Activated CD8-positive, alpha-beta T cell treated with anti-CD3 and anti-CD28 coated beads, Interleukin-2, amount 10 ng/mL, durations not matched to agents 7 days and 5 days (primary cell): ENCODE results near the gene COX14. TPM values are rescaled to one million over a fixed set of nuclear protein-coding genes. Genes with fewer than 3 reads are reported as not detected.
"Not testable (repeated sequence)": the region's sequence is repeated elsewhere in the genome, so short reads cannot be mapped to it uniquely, and the experiment has no call there.

Experiments
- ATAC-seq: fragments of 150-1000 bp; cut with Tn5 transposase; one replicate; pipeline ENCODE4 v1.10.0; 2021; ENCODE audit warnings: moderate library complexity
- CTCF ChIA-PET: fragments of 350-600 bp; sonication (Branson Sonifier 250); formaldehyde crosslinking; loops from one replicate; lab custom pipeline; 2021; ENCODE audit warnings: antibody characterized with exemption; lab: Charles Lee
- POLR2A ChIA-PET: fragments of 350-600 bp; sonication (Branson Sonifier 250); formaldehyde crosslinking; loops from one replicate; lab custom pipeline; 2021; ENCODE audit warnings: antibody characterized with exemption; lab: Charles Lee
- DNase-seq: peaks from one replicate; pipeline ENCODE4 v3.0.0-alpha.2; 2020
- H3K27ac Mint-ChIP-seq: one replicate; pipeline ENCODE4 v1.8.0; 2021; ENCODE audit warnings: mild to moderate bottlenecking, mixed read lengths
- H3K27me3 Mint-ChIP-seq: one replicate; pipeline ENCODE4 v1.8.0; 2021; ENCODE audit warnings: low read depth, mixed read lengths
- H3K36me3 Mint-ChIP-seq: one replicate; pipeline ENCODE4 v1.8.0; 2021; ENCODE audit warnings: low read depth, mixed read lengths
- H3K4me1 Mint-ChIP-seq: one replicate; pipeline ENCODE4 v1.8.0; 2021; ENCODE audit warnings: low read depth, mixed read lengths
- H3K4me3 Mint-ChIP-seq: one replicate; pipeline ENCODE4 v1.8.0; 2021; ENCODE audit warnings: mild to moderate bottlenecking, mixed read lengths
- H3K9me3 Mint-ChIP-seq: one replicate; pipeline ENCODE4 v1.8.0; 2022; ENCODE audit warnings: mixed read lengths; ENCODE audit not compliant: insufficient read depth
- total RNA-seq, 2 experiments: library from RNA; stranded (reverse); gene quantifications; one replicate each; pipeline ENCODE4 v1.2.3, GENCODE V29; 2021

COX14 gene
- total RNA-seq, 2 experiments from 2014 or later, result 50.0 to 51.6 TPM

DNA sequence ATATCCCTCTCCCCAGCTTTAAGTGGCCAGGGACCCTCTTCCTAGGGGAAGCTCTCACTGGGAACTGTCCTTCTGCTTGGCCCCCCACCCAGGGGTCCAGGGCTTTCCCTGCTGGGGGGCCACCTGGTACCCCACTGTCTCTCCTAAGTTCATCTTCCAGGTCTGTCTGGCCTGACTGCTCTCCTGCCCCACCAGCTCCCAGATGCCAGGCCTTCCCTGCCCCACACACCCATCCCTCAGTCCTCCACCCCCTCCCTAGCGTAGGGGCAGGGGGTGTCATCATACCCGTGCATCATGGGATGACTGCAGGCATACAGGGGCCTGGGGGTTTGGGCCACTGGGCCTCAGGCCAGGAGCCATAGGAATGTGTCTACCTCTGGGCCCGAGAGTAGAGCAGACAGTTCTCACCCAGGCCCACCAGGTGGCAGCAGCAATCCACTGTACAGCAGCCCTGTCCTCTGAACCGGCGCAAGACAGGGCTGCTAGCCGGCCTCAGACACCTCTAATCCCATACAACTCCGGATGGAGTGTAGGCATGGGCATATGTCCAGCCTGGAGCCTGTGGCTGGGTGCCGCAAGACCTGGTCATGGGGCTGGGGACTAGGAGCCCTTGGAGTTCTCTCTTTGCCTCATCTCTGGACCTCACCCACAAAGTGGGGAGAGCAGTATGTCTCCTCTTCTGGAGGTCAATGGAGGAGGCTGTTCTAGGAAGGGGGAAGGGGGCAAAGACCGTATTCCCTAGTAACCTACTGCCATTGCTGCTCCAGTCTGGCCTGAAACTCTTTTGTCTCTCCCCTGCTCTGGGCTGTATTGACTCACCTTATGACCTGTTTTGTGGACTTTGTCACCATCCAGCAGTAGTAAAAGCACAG is 36.9 kb upstream of the COX14 start:
- DNase-seq (peak; percentile 87), ATAC-seq (peak; percentile 95)
- Mint-ChIP-seq H3K27me3 (no peaks in the 10 kb centered on the region), H3K4me3 (no peak overlapping the region), H3K4me1 (peaks cover 12% of the 10 kb centered on the region), H3K27ac (peak overlapping the region; percentile 60), H3K36me3 (no peaks in the 10 kb centered on the region), H3K9me3 (no peaks in the 10 kb centered on the region)
- POLR2A ChIA-PET, result no interaction called here
- CTCF ChIA-PET, result interaction anchor here (0.6 to 4.6 kb wide), 23 partner anchors 8 to 239 kb away, joined by 3 to 29 read pairs (median 4); partner anchors contain the start of genes CERS5, COX14, RACGAP1 and SMARCD1

DNA sequence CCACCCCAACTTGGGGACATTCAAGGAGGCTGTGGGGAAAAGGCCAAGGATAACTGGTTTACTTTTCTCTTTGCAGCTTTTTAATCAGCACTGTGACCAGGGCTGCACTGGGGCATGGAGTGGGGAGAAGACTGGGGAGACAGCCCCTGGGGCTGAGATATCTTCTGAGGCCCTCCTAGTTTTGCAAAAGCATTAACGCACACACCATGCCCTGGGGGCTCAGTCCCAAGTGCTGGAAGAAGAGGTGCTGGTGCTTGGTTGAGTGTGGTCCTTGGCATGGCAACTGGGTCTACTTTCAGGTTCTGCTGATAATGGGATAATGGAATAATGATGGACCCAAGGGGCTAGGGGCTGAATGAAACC is 36.2 kb upstream of the COX14 start:
- H3K9me3 Mint-ChIP-seq, result no peaks in the 10 kb centered on the region
- no peaks in the 10 kb centered on the region for H3K27me3 Mint-ChIP-seq
- H3K4me1 Mint-ChIP-seq, result peaks cover 6% of the 10 kb centered on the region
- ChIA-PET CTCF (interaction anchor here (1.0 to 4.6 kb wide), 6 partner anchors 9 to 109 kb away, joined by 3 to 29 read pairs (median 4); partner anchors contain the start of gene SMARCD1), POLR2A (no interaction called here)
- DNase-seq (no peak), ATAC-seq (no peak)
- no peaks in the 10 kb centered on the region for H3K36me3 Mint-ChIP-seq
- H3K27ac Mint-ChIP-seq, result no peak overlapping the region
- no peak overlapping the region for H3K4me3 Mint-ChIP-seq

DNA sequence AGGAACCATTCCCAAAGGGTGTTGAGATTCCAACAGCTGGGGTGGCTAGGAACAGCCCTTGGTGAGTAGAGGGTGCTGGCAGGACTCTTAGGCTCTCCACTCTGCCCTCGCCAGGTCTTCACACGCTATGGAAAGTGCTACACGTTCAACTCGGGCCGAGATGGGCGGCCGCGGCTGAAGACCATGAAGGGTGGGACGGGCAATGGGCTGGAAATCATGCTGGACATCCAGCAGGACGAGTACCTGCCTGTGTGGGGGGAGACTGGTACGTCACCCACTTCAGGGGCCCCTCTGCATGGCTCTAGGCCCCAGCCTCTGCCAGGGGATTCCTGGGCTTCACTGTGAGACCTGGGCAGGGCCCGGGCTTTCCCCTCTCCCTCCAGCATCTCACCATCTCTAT is 34.9 kb upstream of the COX14 start:
- ChIA-PET POLR2A (interaction anchor here (0.6 kb wide), 1 partner anchor 8 kb away, joined by 3 read pairs; no protein-coding TSS in a partner anchor), CTCF (interaction anchor here (0.9 to 4.6 kb wide), 10 partner anchors 8 to 110 kb away, joined by 3 to 29 read pairs (median 4); partner anchors contain the start of genes COX14 and SMARCD1)
- Mint-ChIP-seq H3K27ac (no peak overlapping the region), H3K4me1 (peaks cover 4% of the 10 kb centered on the region), H3K4me3 (no peak overlapping the region), H3K27me3 (no peaks in the 10 kb centered on the region), H3K9me3 (no peaks in the 10 kb centered on the region), H3K36me3 (no peaks in the 10 kb centered on the region)
- DNase-seq, result no peak
- no peak for ATAC-seq

DNA sequence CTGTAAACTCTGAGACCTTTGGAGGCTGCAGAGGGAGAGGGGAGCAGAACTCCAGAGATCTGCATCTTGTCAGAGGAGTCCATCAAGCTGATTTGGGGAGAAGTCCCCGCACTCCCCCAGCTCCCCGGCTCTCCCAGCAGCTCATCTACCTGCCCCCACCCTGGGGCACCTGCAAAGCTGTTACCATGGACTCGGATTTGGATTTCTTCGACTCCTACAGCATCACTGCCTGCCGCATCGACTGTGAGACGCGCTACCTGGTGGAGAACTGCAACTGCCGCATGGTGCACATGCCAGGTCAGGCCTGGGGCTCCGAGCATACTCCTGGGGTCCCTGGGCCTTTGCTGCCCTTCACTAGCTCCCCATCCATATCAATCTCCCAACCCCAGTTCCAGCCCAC is 33.8 kb upstream of the COX14 start:
- no peak for DNase-seq
- POLR2A ChIA-PET, result no interaction called here

DNA sequence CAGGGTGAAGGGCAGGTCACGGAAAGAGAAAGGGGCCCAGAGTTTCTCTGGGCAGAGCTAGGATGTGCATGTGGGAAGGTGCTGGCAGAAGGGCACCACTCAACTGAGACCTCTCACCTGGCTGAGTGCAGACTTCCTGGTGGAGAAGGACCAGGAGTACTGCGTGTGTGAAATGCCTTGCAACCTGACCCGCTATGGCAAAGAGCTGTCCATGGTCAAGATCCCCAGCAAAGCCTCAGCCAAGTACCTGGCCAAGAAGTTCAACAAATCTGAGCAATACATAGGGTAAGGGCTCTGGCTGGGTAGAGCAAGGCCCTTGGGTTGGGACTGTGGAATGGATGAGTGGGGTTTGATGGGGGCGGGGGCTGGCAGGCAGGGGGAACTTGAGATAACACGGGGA is 32.3 kb upstream of the COX14 start:
- POLR2A ChIA-PET, result no interaction called here
- no peak for ATAC-seq

More for the DNA sequence above, 33.8 kb upstream of the COX14 start:
- H3K36me3 Mint-ChIP-seq, result no peaks in the 10 kb centered on the region
- no peaks in the 10 kb centered on the region for H3K9me3 Mint-ChIP-seq
- peaks cover 5% of the 10 kb centered on the region for H3K4me1 Mint-ChIP-seq
- H3K4me3 Mint-ChIP-seq, result no peak overlapping the region
- CTCF ChIA-PET, result interaction anchor here (1.3 to 1.7 kb wide), 2 partner anchors 8 to 111 kb away, joined by 7 read pairs; no protein-coding TSS in a partner anchor
- H3K27ac Mint-ChIP-seq, result no peak overlapping the region
- no peaks in the 10 kb centered on the region for H3K27me3 Mint-ChIP-seq
- ATAC-seq, result no peak

DNA sequence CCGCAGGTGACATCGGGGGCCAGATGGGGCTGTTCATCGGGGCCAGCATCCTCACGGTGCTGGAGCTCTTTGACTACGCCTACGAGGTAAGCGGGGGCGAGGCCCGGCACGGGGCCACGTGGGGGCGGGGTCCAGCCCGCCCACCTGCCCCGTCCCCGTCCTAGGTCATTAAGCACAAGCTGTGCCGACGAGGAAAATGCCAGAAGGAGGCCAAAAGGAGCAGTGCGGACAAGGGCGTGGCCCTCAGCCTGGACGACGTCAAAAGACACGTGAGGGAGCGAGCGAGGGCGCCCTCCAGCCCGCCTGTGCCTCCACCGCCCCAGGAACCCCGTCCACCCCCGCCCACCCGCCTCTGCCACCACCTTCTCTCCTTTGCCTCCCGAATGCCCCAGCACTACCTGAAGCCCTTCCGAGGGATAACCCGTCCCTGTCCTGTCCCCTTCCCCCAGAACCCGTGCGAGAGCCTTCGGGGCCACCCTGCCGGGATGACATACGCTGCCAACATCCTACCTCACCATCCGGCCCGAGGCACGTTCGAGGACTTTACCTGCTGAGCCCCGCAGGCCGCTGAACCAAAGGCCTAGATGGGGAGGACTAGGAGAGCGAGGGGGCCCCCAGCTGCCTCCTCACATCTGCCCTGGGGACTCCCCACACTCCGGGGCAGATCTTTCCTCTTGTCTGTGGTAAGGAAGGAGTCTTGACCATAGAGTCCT is 30.8 kb upstream of the COX14 start:
- POLR2A ChIA-PET, result no interaction called here

More for the DNA sequence above, 32.3 kb upstream of the COX14 start:
- CTCF ChIA-PET, result interaction anchor here (0.7 to 1.7 kb wide), 3 partner anchors 9 to 113 kb away, joined by 4 to 7 read pairs (median 6); partner anchors contain the start of gene COX14
- DNase-seq, result no peak
- Mint-ChIP-seq H3K4me1 (peaks cover 12% of the 10 kb centered on the region), H3K36me3 (no peaks in the 10 kb centered on the region), H3K27me3 (no peaks in the 10 kb centered on the region), H3K9me3 (no peaks in the 10 kb centered on the region), H3K27ac (no peak overlapping the region), H3K4me3 (no peak overlapping the region)

DNA sequence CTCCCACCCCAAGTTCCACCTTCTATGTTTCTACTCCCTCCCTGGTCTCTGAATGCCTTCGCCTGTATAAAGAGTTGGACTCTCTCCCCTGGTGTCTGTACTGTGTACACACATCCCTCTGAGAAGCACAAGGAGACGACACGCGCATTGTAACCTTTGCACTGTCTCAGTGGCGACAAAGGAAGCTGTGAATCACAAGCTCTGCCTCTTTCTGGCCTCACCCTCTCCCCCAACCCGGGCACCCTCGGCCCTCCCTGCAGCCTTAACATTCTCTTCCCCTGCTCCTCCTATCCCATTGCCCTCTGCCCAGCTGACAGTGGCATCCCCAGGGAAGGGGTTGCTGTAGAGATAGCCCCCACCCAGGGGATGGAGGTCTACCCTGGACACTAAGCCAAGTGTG is 29.4 kb upstream of the COX14 start:
- Mint-ChIP-seq H3K4me1 (peaks cover 21% of the 10 kb centered on the region), H3K9me3 (no peaks in the 10 kb centered on the region), H3K36me3 (peaks cover 8% of the 10 kb centered on the region), H3K27ac (no peak overlapping the region), H3K27me3 (no peaks in the 10 kb centered on the region), H3K4me3 (no peak overlapping the region)
- POLR2A ChIA-PET, result interaction anchor here (1.2 to 2.1 kb wide), 2 partner anchors 17 to 29 kb away, joined by 5 read pairs; partner anchors contain the start of gene COX14
- CTCF ChIA-PET, result interaction anchor here (0.7 to 11.9 kb wide), 5 partner anchors 12 to 137 kb away, joined by 3 to 144 read pairs (median 4); partner anchors contain the start of gene COX14
- ATAC-seq (no peak), DNase-seq (no peak)

More for the DNA sequence above, 30.8 kb upstream of the COX14 start:
- peaks cover 13% of the 10 kb centered on the region for H3K4me1 Mint-ChIP-seq
- H3K27me3 Mint-ChIP-seq, result no peaks in the 10 kb centered on the region
- no peak overlapping the region for H3K4me3 Mint-ChIP-seq
- ATAC-seq (no peak), DNase-seq (no peak)
- CTCF ChIA-PET, result interaction anchor here (11.9 kb wide), 1 partner anchor 31 kb away, joined by 144 read pairs; the partner anchor contains the start of gene COX14
- no peaks in the 10 kb centered on the region for H3K9me3 Mint-ChIP-seq
- no peaks in the 10 kb centered on the region for H3K36me3 Mint-ChIP-seq
- H3K27ac Mint-ChIP-seq, result no peak overlapping the region

DNA sequence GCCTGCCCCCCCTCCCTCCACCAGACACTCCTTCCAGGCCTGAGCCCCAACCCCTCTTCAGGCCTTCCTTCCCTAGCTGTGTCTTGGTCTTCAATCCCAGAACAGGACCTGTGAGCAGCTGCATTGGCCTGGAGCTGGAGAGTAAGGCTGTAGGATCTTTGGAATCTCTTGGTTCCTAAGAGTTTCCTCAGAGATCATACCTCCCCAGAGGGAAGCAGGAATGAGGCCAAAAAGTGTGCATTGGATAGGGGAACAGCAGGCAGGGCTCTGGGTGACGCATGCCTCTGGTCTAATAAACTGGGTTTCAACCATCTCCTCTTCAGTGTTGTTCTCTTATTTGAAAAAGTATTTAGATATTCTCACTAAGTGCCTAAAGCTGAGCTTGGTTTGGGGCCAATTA is 28.7 kb upstream of the COX14 start:
- ATAC-seq (no peak), DNase-seq (no peak)

DNA sequence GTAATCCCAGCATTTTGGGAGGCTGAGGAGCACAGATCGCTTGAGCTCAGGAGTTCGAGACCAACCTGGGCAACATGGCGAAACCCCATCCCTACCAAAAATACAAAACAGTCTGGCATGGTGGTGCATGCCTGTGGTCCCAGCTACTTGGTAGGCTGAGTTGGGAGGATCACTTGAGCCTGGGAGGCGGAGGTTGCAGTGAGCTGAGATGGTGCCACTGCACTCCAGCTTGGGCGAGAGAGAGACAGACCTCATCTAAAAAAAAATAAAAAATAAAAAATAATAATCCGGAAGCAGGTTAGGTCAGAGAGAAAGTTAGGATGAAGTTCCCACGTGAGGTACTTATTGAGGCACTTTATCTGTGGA is 27.6 kb upstream of the COX14 start:
- not testable (repeated sequence) for ATAC-seq, H3K9me3 Mint-ChIP-seq, H3K27me3 Mint-ChIP-seq, DNase-seq
- peaks cover 23% of the 10 kb centered on the region for H3K36me3 Mint-ChIP-seq
- peak overlapping the region; percentile 94 for H3K27ac Mint-ChIP-seq
- peaks cover 29% of the 10 kb centered on the region for H3K4me1 Mint-ChIP-seq
- ChIA-PET POLR2A (interaction anchor here (0.7 to 3.4 kb wide), 14 partner anchors 7 to 317 kb away, joined by 3 to 44 read pairs (median 4); partner anchors contain the start of genes BCDIN3D, CERS5, COX14 and LARP4), CTCF (interaction anchor here (0.6 to 11.9 kb wide), 26 partner anchors 8 to 904 kb away, joined by 3 to 144 read pairs (median 4); partner anchors contain the start of genes COX14, GPD1 and LIMA1)
- H3K4me3 Mint-ChIP-seq, result peak overlapping the region; percentile 90

More for the DNA sequence above, 28.7 kb upstream of the COX14 start:
- H3K36me3 Mint-ChIP-seq, result peaks cover 13% of the 10 kb centered on the region
- H3K4me3 Mint-ChIP-seq, result peak overlapping the region; percentile 61
- peaks cover 25% of the 10 kb centered on the region for H3K4me1 Mint-ChIP-seq
- ChIA-PET POLR2A (interaction anchor here (1.2 to 3.4 kb wide), 3 partner anchors 18 to 29 kb away, joined by 5 to 44 read pairs (median 5); partner anchors contain the start of gene COX14), CTCF (interaction anchor here (0.7 to 11.9 kb wide), 5 partner anchors 12 to 138 kb away, joined by 3 to 144 read pairs (median 4); partner anchors contain the start of gene COX14)
- no peaks in the 10 kb centered on the region for H3K27me3 Mint-ChIP-seq
- H3K27ac Mint-ChIP-seq, result peak overlapping the region; percentile 77
- H3K9me3 Mint-ChIP-seq, result no peaks in the 10 kb centered on the region

DNA sequence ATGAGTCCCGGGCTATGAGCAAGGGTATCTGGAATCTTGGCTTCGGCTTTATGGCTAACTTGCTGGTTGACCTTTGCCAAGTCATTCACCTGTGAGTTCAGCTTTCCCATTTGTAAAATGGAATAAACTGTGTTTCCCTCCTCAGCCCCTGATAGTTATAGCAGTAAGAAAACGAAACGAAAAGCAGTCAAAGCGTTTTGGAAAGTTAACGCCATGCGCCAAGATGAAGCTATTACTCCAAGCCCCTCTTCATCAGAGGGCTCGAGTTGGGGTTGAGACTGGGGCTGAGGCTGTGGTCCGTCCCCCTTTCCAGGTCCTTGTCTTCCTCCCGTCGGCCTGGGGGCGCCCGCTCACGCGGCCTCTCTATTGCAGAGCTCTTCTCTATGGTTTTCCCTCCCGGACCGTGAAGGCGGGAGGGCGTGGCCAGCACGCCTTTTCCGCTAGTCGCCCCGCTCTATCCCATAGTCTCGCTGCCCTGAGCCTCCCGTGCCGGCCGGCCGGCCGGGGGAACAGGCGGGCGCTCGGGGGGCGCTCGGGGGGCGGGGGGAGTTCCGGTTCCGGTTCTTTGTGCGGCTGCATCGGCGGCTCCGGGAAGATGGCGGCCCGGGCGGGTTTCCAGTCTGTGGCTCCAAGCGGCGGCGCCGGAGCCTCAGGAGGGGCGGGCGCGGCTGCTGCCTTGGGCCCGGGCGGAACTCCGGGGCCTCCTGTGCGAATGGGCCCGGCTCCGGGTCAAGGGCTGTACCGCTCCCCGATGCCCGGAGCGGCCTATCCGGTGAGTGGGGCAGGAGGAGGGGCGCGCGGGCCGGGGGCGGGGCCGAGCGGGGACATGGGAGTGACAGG is 27.0 kb upstream of the COX14 start, which contains the start of gene SMARCD1:
Gene SMARCD1, plus strand, starts transcription at position 568 of the 840 bp plus-strand sequence. Its CDS starts 28 bp downstream, at position 596.
- no peaks in the 10 kb centered on the region for H3K9me3 Mint-ChIP-seq
- peaks cover 29% of the 10 kb centered on the region for H3K4me1 Mint-ChIP-seq
- ChIA-PET CTCF (interaction anchor here (0.5 to 11.9 kb wide), 29 partner anchors 9 to 1047 kb away, joined by 3 to 144 read pairs (median 3); partner anchors contain the start of genes COX14, GPD1 and LIMA1), POLR2A (interaction anchor here (0.7 to 3.4 kb wide), 14 partner anchors 8 to 316 kb away, joined by 3 to 44 read pairs (median 4); partner anchors contain the start of genes BCDIN3D, CERS5, COX14 and LARP4)
- ATAC-seq (peak; percentile 90), DNase-seq (peak; percentile 86)
- H3K36me3 Mint-ChIP-seq, result peaks cover 29% of the 10 kb centered on the region
- peak within 1 kb of the TSS; percentile 90 for H3K4me3 Mint-ChIP-seq
- peak within 1 kb of the TSS; percentile 94 for H3K27ac Mint-ChIP-seq
- H3K27me3 Mint-ChIP-seq, result no peaks in the 10 kb centered on the region
